DMS 273 (cell line): ENCODE results near the gene GPR151.
A peak's percentile ranks its signal among the peaks of the same experiment; 100 is the strongest.
"Not testable (repeated sequence)": the region's sequence is repeated elsewhere in the genome, so short reads cannot be mapped to it uniquely, and the experiment has no call there.

Experiments
- DNase-seq: peaks from one replicate; lab custom pipeline; 2025; ENCODE audit not compliant: unreplicated experiment; lab: John Stamatoyannopoulos, UW

GPR151 gene

DNA sequence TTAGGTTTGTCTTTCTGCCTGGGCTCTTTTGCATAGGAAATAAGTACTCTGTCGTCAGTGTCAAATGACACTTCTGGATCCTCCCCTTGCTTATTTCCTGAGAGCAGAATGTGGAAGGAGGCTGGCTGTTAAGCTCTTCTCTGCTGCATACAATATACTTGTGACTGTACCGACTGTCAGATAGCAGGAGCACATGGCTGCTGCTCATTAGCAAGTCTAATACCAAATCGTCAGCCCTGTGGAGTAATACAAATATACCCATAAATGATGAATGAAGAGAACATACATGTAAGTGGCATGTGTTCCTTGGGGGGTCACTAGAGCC, at the start of gene GPR151:
TSS of gene GPR151 (minus strand) at position 40 of the 325 bp plus-strand sequence. CDS start 77 bp downstream, outside the sequence.
- DNase-seq = peak; percentile 66

DNA sequence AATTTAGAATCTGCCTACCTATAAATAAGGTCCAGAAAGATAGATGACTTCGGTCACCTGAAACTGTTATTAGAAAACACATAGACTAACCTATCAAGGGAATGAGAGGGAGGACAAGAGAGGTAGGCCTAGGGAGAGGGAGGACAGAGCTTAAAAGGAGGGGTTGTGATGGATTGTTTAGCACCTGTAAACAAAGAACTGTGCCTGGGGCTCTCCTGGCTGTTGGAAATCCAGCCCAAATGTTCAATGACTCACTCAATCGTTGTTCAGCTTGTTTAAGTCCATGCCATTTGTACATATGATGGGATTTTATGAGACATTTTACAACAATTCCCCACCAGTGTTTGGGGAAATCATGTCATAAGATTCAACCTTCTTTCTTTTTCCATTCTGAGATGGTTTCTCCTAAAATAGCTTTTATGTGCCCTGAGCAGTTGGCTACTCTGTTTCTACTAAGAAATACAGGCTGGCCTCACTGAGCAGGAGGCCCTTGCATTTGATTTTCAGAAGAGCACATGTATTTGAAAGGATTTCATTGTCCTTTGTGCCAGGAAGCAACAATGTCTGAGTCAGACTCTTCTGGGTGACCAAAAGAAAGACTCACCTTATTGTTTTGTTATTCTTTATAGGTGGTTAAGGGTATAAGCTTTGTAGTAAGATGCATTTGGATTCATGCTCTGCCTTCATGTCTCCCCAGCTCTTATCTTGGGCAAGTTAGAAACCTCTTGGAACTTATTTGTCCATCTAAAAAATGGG, 48.2 kb upstream of the GPR151 start:
- DNase-seq = no peak

DNA sequence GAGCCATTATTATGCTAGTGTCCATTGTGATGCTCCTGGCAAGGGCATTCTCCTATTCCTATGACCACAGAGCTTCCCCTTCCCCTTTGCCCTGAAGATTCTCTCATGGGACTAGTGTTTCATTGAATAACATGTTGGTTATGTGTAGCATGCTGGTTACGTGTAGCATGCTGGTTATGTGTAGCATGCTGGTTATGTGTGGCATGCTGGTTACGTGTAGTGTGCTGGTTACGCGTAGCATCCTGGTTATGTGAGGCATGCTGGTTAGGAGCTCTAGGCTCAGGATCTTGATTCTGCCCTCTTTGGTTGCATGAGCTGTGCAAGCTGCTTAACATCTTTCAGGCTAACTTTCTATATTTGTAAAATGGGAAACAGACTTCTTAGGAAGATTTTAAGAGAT, 46.5 kb upstream of the GPR151 start:
- DNase-seq = no peak

DNA sequence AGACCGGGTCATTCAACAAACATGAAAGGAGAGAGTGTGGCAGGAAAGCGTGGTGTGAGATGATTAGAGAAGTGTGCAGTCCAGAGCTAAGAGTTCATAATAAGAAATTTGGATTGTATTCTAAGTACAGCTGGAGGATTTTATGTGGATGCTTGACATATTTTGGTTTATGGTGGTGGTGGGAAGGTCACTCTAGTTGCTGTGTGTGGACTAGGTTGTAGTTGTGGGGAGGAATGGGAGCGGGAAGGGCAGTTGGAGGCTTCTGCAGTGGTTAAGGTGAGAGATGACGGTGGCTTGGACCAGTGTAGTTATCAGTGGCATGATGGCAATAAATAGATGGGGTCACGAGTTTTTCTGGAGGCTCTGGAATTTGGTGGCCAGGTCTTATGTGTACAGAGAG, 45.7 kb upstream of the GPR151 start:
- no peak for DNase-seq

DNA sequence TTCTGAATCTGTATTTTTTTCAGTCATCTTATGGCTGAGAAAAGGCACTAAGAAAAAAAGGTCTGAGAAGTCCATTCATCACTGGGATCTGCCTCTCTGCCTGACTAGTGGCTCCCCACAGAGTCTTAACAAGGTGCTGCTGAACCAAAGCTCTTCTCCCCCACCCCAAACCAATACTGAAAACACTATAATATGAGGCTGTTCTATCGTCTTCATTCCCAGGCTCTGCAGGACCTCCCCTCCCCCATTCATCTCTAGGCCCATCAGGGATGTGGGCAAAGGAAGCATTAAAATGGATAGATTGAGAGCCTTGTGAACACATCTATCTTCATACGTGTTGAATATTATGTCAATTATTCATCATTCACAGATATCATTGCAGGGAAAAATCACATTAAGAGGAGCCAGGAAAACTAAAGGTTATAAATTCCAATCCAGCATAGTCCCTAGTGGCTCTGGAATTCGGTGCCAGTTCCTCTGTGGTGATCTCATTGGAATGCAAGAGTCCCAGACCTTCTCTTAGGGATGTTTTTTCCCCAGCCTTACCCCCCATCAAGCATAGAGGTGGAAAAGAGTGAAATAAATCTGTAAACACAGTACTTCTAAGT, 44.3 kb upstream of the GPR151 start:
- no peak for DNase-seq

DNA sequence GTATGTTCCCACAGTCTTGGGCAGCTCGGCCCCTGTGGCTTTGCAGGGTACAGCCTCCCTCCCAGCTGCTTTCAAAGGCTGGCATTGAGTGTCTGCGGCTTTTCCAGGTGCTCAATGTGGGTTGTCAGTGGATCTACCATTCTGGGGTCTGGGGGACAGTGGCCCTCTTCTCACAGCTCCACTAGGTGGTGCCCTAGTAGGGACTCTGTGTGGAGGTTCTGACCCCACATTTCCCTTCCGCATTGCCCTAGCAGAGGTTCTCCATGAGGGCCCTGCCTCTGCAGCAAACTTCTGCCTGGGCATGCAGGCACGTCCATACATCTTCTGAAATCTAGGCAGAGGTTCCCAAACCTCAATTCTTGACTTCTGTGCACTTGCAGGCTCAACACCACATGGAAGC, 40.9 kb upstream of the GPR151 start:
- not testable (repeated sequence) for DNase-seq

DNA sequence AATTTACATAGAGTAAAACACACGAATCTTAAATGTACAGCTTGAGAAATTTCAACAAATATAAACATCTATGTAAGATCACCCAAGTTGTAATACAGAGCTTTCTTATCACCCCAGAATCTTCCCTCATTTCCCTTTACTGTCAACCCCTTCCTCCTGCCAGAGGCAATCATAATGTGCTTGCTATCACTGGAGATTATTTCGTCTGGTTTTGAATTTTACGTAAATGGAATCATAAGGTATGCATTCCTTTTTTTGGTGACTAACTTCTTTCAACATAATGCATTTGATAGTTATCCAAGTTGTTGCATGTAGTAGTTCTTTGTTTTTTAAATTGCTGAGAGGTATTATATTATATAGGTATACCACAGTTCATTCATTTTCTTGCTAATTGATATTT, 37.5 kb upstream of the GPR151 start:
- DNase-seq = no peak

DNA sequence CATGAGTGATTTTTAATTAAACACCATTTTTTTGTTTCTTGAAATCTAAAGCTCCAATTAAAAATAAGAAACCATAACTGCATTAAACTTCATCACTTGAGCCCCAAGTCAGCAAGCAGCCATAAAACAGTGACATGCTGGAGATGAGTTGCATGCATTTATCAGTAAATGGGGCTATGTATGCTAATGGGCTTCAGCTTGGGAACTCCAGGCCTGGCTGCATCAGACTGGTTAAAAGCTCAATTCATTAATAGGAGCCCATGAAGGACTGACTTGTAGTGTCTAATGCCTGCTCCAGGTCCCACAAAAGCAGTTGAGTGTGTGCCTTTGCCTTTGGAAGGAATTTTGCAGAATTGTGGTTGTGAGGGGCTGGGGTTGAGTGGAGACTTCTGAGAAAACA, 33.6 kb upstream of the GPR151 start:
- DNase-seq = no peak

DNA sequence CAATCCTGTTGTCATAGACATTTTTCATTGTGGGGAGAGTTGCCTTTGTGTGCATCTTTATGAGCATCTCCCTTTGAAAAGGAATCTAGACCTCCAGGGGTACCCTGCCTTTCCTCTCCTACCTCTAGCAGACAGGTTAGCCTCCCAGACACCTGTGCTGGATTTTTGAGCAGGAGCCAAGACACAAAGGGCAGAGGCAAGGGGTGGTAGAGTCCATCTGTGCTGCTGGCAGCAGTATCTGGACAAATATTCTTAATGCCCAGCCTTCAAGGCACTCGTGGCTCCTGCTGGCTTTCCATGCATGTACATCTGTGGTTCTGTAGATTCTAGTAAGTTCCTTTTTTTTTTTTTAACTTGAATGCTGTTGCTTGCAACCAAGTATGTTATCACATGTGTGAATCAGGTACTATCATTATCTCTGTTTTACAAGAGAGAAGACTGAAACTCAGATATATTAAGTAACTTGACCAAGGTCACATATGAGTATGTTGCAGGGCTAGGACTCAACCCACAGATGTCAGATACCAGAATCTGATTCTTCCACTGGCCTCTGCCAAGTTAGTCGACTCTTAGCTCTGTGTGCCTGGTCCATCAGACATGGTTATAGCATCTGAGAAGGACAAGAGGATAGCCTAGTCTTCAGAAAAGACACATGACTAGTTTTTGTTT, 32.9 kb upstream of the GPR151 start:
- peak; percentile 53 for DNase-seq

DNA sequence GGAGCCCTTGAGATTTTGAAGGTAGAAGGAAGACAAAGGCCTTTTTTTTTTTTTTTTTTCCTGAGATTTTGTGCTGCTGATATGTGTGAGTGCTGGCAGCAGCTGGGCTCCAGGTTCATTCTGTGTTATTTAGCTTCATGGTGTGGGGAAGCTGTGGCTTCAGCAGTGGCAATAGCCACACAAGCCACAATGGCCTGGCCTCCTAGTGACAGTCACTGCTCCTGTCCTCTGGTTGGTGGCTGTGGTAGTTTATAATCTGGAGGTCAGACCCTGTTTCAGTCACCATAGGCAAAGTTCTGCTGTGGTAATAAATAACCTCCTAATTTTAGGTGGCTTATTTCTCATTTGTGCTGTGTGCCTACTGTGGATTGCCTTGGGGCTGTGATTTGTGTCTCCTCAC, 28.2 kb upstream of the GPR151 start:
- no peak for DNase-seq

DNA sequence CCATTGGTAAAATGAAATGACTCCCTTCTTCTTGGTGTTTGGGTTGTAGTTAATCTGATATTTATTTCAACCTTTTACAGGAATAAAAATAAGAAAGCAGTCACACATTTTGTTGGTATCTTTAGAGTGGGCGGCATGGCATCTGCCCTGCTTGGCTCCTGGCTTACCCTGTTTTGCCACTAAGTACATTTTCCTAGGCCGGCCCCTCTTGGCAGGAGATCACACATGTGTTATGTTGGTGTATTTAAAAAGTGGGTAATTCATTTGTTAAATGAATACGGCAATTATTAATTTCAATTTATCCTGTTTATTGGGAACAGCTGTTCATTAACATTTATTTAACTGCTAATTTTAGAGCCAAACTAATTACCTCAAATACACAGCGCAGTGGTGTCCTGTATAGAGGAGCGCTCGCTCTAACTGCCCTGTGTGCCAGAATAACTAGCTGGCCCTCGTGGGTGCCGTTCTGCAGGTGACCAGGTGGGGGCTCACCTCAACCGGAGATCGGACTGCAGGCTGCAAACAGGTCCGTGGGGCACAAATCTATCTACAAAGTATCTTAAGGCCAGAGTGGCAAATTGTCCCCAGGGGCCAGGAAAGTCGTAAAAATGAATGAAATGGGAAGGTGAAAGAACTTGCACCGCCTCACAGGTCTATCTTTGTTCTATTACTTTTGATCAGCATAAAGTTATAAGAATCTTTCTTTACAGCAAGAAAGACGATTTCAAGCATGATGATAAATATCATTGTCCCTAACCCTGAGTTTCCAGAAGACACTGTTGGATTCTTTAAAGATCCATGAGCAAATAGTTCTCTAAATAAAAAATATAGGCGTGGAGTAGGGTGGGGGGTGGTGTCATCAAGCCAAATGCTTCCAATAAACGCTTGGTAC, 26.2 kb upstream of the GPR151 start:
- peak; percentile 91 for DNase-seq

DNA sequence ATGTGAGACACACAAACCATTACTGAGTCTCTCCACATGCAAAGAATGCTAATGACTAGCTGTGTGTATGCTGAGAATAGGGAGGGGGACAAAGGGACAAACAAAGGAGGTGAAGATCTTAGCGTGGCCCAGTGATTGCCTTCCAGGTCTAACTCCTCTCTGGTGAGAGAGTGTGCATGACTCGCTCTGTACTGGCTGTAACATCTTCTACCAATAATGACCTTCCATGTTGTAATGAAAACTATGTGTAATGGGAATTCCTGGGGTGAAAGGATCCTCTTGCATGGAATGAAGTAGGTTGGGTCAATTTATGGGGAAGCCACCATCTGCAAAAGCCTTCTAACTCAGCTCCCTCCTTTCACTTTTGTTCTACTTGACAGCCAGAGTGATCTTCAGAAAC, 24.4 kb upstream of the GPR151 start:
- DNase-seq = no peak

DNA sequence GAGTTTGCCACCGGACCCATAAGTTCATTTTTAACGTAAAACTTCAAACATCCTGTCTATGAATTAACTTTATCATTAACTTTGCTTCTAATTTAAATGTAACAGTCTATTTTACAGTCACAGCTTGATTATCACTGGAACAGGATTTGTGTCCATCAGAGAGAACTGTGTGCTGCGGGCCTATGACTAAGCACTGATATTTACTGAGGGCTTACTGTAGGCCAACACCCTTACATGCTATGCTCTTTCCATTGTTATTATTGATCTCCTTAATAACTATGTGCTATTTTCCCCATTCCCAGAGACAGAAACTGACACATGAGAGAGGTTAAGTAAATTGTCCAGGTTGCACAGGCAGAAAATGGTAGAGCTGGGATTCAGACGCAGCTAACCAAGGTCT, 24.0 kb upstream of the GPR151 start:
- no peak for DNase-seq

DNA sequence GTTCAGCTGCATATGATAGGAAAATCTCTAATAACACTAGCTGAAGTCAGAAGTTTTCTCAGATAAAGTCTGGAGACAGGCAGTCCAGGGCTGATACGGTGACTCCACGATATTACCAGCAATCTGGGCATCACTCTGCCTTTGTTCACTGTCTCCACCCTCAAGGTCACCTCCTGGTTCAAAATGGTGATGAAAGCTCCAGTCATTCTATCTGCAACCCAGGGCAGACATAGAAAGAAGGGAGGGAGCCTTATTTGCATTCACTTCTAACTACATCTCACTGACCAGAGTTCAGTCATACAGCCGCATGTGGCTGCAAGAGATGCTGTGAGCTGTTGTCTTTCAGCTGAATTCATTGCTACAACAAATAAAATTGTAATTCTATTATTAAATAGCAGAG, 22.4 kb upstream of the GPR151 start:
- no peak for DNase-seq

DNA sequence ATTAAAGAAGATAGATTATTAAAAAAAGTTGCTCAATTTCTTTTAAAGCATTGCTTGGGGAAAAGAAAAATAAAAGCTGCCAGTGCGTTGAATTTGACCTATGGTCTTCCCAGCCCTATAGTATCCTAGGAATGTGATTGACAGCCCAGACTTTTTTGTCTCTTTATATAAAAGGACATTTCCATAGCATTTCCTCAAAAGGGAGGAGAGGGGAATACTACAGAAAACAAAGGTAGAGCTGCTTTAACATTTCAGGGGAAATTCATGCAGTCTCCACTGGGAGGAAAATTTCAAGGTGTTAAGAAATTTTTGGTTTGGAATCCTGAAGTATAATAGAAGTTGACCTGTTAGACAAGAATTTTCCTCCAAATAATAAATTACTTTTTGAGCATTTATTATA, 17.9 kb upstream of the GPR151 start:
- no peak for DNase-seq

DNA sequence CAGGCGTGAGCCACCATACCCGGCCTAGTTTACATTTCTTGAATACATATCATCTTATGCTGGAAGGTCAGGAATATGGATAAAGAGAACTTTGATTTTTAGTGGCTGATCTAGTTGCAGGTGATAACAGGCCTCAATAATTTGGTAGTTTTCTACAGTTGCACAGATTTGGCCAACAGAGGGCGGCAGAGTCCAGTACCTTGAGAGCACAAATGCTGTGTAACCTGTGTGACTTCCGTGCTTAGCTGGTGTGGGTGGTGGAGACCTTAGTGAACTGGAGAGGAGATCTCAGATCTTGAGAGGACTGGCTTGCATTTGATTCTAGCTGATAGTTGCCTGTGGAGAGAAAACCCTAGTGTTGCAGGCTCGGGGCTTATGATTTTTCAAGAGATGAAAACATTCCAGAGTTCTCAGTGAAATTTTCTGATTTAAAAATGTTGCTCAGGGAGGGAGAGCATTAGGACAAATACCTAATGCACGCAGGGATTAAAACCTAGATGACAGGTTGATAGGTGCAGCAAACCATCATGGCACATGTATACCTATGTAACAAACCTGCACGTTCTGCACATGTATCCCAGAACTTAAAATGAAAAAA, 17.4 kb upstream of the GPR151 start:
- peak; percentile 91 for DNase-seq

DNA sequence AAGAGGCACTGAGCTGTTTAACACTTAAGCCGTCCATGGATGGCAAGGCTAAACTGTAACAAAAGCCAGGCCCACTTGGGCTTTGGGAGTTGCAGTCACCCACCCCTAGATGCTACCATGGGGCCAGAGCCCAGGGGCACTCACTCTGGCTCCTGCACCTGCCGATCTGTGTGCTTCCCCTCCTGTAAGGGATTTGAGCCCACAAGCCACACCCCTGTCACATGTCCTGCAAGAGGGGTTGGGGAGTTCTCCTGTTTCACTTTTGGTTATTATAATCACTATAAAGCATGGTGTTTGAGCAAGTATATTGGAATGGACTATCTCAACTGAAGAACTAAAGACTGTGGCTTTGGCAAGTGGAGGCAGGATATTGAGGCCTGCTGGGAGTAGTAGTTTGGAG, 14.0 kb upstream of the GPR151 start:
- DNase-seq = peak; percentile 34

DNA sequence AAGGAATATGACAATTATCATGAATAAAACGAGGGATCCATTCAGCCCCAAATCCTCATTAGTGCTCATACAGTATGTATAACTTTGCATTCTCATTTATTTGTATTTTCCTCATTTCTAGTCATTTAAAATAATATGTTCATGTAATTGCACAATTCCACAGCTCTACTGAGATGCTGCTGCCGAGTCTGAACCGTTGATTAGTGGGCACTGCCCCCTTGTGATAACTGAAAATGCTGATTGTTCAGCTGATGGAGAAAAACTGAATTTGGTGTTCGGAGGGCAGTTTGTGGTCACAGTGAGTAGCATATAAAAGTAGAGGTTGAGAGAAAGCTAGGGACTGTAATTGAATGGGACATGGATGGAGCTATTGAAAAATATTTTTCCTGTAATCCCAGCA, 12.2 kb upstream of the GPR151 start:
- DNase-seq = peak; percentile 54

DNA sequence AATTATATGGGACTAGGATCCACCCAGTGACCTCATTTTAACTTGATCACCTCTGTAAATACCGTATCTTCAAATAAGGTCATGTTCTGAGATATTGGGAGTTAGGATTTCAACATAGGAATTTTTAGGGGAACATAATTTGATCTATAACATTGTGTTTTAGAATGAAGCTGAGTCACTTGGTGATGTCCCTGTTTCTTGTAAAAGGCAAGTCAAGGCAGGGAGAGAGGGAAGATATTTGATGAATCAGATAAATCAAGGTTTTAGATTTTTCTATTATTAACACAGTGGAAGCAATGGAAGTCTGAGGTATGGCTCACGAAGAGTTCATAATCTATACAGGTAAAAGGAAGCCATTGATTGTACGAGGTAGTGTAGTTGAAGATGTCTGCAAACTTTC, 11.8 kb upstream of the GPR151 start:
- no peak for DNase-seq

DNA sequence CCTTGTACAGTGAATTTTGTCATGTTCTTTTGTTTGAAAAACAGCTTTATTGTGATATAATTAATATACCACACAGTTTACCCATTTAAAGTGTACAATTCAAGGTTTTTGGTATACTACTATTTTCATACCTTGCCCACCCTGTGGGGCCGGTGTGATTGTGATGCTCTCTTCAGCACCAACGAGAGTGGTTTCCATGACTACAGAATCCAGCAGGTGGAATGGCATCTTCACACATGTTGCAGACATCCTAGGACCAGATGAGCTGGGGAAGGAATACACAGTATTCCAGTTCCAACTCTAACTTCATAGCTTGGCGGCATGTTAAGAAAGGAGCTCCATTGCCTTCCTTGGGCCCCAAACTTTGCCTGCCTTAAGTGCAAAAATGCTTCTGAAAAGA, 7.7 kb upstream of the GPR151 start:
- DNase-seq = no peak
